ENCODE data around the gene PDZK1IP1. TPM values are rescaled to one million over a fixed set of nuclear protein-coding genes. Genes with fewer than 3 reads are reported as not detected.

The PDZK1IP1 gene
- total and polyA plus RNA-seq, 2 of the 13 experiments (the other 11 are each of a cell fraction or from before 2014, with no cell fraction given) = 0.24 to 1.6 TPM

GRCh38 chr1:47224676-47225399 lies 35.0 kb upstream of the PDZK1IP1 start:
- no peak overlapping the region for H2AFZ ChIP-seq (ENCODE audit: low read length)
- H3K36me3 ChIP-seq (replicated peaks in 1 of 2; ENCODE audit: control insufficient read depth in 1 of 2, insufficient read depth in 2 of 2, low read length in 2 of 2) = no peaks in the 10 kb centered on the region
- BruUV-seq (replicated peaks) = no TSS peak
- in situ Hi-C loops (cut with HindIII; ENCODE audit: extremely low pct_ligation_motif_present, low pct_unique_long_range_greater_than_20kb) = no loop called here
- FAIRE-seq (no peak), DNase-seq (ENCODE audit: low spot score) (no peak), ATAC-seq (peak; percentile 21)
- CTCF ChIA-PET (ENCODE audit: low intra/inter-chr PET ratio, low total read pairs) = no interaction called here
- no peak overlapping the region for H3K9ac ChIP-seq (ENCODE audit: insufficient read depth, low read depth, low read length)
- no peaks in the 10 kb centered on the region for H4K20me1 ChIP-seq (ENCODE audit: insufficient read depth, low read length)
- 22% methylated on average over 21 of the region's 30 CpGs for WGBS (ENCODE audit: low lambda C conversion rate)
- H3K4me2 ChIP-seq (ENCODE audit: low read depth, low read length) = peak overlapping the region; percentile 71
- peak overlapping the region in 2 of 3 experiments; percentile 33 to 68; a peak in 3 of 6 replicates for H3K4me3 ChIP-seq (replicated peaks in 1 of 3; ENCODE audit: insufficient read depth in 1 of 3, low read depth in 2 of 3, low read length in 3 of 3)
- peaks cover 18 to 87% of the 10 kb centered on the region in 2 experiments for H3K27me3 ChIP-seq (ENCODE audit: control insufficient read depth in 1 of 2, insufficient read depth in 2 of 2, low read length in 2 of 2)
- no peak overlapping the region for H3K27ac ChIP-seq (ENCODE audit: extremely low read length, insufficient read depth, low read length)
- no peaks in the 10 kb centered on the region for H3K79me2 ChIP-seq (ENCODE audit: insufficient read depth, low read length)
- H3K4me1 ChIP-seq (ENCODE audit: insufficient read depth, low read length) = peaks cover 24% of the 10 kb centered on the region
- intact Hi-C loops (cut with micrococcal nuclease; ENCODE audit: unreplicated experiment) = loop anchor here (5.0 kb wide), 1 partner anchor 262 kb away; no protein-coding TSS in a partner anchor
- POLR2A ChIA-PET = no interaction called here
- no peak for TF ChIP-seq RERE (CRISPR knock-in tag; IDR thresholded peaks at IDR 0.05; ENCODE audit: low read depth)
- TF ChIP-seq STAT5B (CRISPR knock-in tag; IDR thresholded peaks at IDR 0.05) = no peak
- TF ChIP-seq ZNF34 (CRISPR knock-in tag; IDR thresholded peaks at IDR 0.05; ENCODE audit: borderline replicate concordance) = no peak
- no peak for TF ChIP-seq ZNF354B (CRISPR knock-in tag; IDR thresholded peaks at IDR 0.05)
- no peak for TF ChIP-seq MEIS1 (CRISPR knock-in tag; IDR thresholded peaks at IDR 0.05; ENCODE audit: borderline replicate concordance)
- TF ChIP-seq MAX (IDR thresholded peaks at IDR 0.05) = peak; percentile 8; the same call in 1 of the 2 replicates
- TF ChIP-seq NKX3-1 (CRISPR knock-in tag; IDR thresholded peaks at IDR 0.05) = no peak
- 0 out of 2 replicates have a peak, but pooled peaks have one; percentile 6 for TF ChIP-seq PHF8 (CRISPR knock-in tag; IDR thresholded peaks at IDR 0.05)
- TF ChIP-seq ZNF468 (CRISPR knock-in tag; IDR thresholded peaks at IDR 0.05) = no peak
- TF ChIP-seq GLMP (CRISPR knock-in tag; IDR thresholded peaks at IDR 0.05; ENCODE audit: borderline replicate concordance) = no peak
- no peak for TF ChIP-seq PITX1 (CRISPR knock-in tag; IDR thresholded peaks at IDR 0.05)
- no peak for TF ChIP-seq MBNL3 (CRISPR knock-in tag; conservative IDR thresholded peaks at IDR 0.05)
- no peaks in the 10 kb centered on the region for H3K9me3 ChIP-seq (ENCODE audit: low read length)

Data from HepG2 (cell line).